B cell (primary cell): ENCODE results near the gene OR11L1.

Source experiments
- CTCF ChIP-seq: fragments of 200-600 bp; IDR thresholded peaks from one replicate; pipeline ENCODE4 v1.8.0; 2022; ENCODE audit warnings: antibody characterized with exemption, mild to moderate bottlenecking
- EZH2 ChIP-seq: IDR thresholded peaks from 2 replicates; pipeline ENCODE4 v1.6.1; 2012; ENCODE audit warnings: borderline replicate concordance, low read depth, mild to moderate bottlenecking, moderate library complexity, low read length; ENCODE audit not compliant: insufficient read depth, poor library complexity, severe bottlenecking

- TF ChIP-seq EZH2 (no peak), CTCF (no peak)
Measured at GRCh38 chr1:247833601-247834000, 8.1 kb downstream of the OR11L1 start.
